Uterus (tissue), 2 donors: Measurements from ENCODE around the gene LENEP.

Source experiments
- POLR2A ChIP-seq, 2 donors: fragments of 450-650 bp; IDR thresholded peaks; one replicate each; pipeline ENCODE4 v1.6.1; 2016; ENCODE audit warnings: antibody characterized with exemption in 2 of 2, mild to moderate bottlenecking in 1 of 2, moderate library complexity in 1 of 2
- TF ChIP-seq, protein P1 (sequence below), 4 experiments: fragments of 200-600 bp in 2 of 4; fragments of 450-650 bp in 2 of 4; sonication (generic) in 2 of 4; IDR thresholded peaks; one replicate each; pipeline ENCODE4 v1.5.1; 2016 to 2019; ENCODE audit warnings: antibody characterized with exemption in 4 of 4, mild to moderate bottlenecking in 2 of 4, moderate library complexity in 1 of 4

DNA sequence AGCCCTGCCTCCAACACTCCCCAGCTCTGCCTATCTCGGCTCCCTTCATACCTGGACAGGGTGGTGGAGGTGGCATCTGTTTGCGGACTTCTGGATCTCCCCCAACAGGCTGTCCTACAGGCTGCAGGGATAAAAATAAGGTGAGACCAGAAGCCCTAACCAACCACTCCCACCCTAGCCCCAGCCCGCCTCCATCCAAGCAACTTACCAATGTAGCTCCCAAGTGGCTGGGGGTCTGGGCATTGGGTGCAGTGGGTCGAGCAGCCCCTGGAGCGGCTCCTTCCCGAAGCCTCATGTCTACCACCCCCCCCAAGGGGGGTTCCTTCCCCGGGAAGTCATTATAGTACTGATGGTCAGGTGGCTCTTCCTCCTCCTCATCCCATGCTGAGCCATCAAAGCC is 27.3 kb upstream of the LENEP start:
- TF ChIP-seq, protein P1, sequence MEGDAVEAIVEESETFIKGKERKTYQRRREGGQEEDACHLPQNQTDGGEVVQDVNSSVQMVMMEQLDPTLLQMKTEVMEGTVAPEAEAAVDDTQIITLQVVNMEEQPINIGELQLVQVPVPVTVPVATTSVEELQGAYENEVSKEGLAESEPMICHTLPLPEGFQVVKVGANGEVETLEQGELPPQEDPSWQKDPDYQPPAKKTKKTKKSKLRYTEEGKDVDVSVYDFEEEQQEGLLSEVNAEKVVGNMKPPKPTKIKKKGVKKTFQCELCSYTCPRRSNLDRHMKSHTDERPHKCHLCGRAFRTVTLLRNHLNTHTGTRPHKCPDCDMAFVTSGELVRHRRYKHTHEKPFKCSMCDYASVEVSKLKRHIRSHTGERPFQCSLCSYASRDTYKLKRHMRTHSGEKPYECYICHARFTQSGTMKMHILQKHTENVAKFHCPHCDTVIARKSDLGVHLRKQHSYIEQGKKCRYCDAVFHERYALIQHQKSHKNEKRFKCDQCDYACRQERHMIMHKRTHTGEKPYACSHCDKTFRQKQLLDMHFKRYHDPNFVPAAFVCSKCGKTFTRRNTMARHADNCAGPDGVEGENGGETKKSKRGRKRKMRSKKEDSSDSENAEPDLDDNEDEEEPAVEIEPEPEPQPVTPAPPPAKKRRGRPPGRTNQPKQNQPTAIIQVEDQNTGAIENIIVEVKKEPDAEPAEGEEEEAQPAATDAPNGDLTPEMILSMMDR (IDR thresholded peaks at IDR 0.05) = no peak
- no peak for TF ChIP-seq POLR2A (IDR thresholded peaks at IDR 0.05)
